HEK293 (cell line): ENCODE measurements around the gene DLG2.

Source experiments
- CTCF ChIA-PET: fragments of 350-600 bp; formaldehyde crosslinking; extraction: SDS; loops from one replicate; lab custom pipeline; 2021; ENCODE audit warnings: antibody characterized with exemption; lab: Yijun Ruan, JAX
- POLR2A ChIA-PET: fragments of 300-600 bp; formaldehyde crosslinking; extraction: SDS; loops from one replicate; lab custom pipeline; 2020; ENCODE audit warnings: antibody characterized with exemption, inconsistent platforms; lab: Yijun Ruan, JAX
- H3K27ac ChIP-seq: fragments of 200-500 bp; sonication (Bioruptor generic); 2 replicates; pipeline ENCODE4 v1.5.1; 2014; ENCODE audit warnings: low read depth, low read length, control low read depth, inconsistent platforms; ENCODE audit errors: extremely low read depth
- H3K36me3 ChIP-seq, 2 experiments: fragments of 200-500 bp in 1 of 2; sonication (Bioruptor generic) in 1 of 2; 1 replicate in 1 of 2; 2 replicates in 1 of 2; pipeline ENCODE4 v1.5.1; 2014 to 2017; ENCODE audit warnings: inconsistent platforms in 2 of 2, low read length in 2 of 2; ENCODE audit not compliant: control insufficient read depth in 2 of 2, insufficient read depth in 1 of 2
- H3K4me1 ChIP-seq: fragments of 200-500 bp; sonication (Bioruptor generic); 2 replicates; pipeline ENCODE4 v1.5.1; 2014; ENCODE audit warnings: mild to moderate bottlenecking, low read length, inconsistent platforms; ENCODE audit not compliant: control insufficient read depth, insufficient read depth
- H3K4me3 ChIP-seq: 2 replicates; pipeline ENCODE4 v1.5.1; 2011; ENCODE audit warnings: low read depth, mild to moderate bottlenecking, control low read depth, low read length, moderate library complexity
- H3K9me3 ChIP-seq: fragments of 200-500 bp; sonication (Bioruptor generic); 2 replicates; pipeline ENCODE4 v1.5.1; 2014; ENCODE audit warnings: low read depth, low read length, inconsistent platforms; ENCODE audit not compliant: control insufficient read depth, insufficient read depth
- HOXA7 ChIP-seq: sonication (generic); formaldehyde crosslinking; IDR thresholded peaks from 2 replicates; pipeline ENCODE4 v1.8.1; 2022; ENCODE audit warnings: missing genetic modification reagents, borderline replicate concordance
- KLF9 ChIP-seq: fragments of 450-650 bp; formaldehyde crosslinking; IDR thresholded peaks from 2 replicates; pipeline ENCODE4 v1.5.1; 2016; ENCODE audit warnings: missing biosample characterization, missing genetic modification characterization, low read depth
- PATZ1 ChIP-seq: fragments of 450-650 bp; formaldehyde crosslinking; IDR thresholded peaks from 2 replicates; pipeline ENCODE4 v1.5.1; 2016; ENCODE audit warnings: missing biosample characterization, missing genetic modification characterization
- PBX3 ChIP-seq: sonication (generic); formaldehyde crosslinking; IDR thresholded peaks from 2 replicates; pipeline ENCODE4 v1.8.1; 2022; ENCODE audit warnings: mild to moderate bottlenecking, moderate library complexity, missing genetic modification reagents
- SALL2 ChIP-seq: fragments of 450-650 bp; formaldehyde crosslinking; IDR thresholded peaks from 2 replicates; pipeline ENCODE4 v1.5.0; 2017; ENCODE audit warnings: missing biosample characterization, mild to moderate bottlenecking, missing genetic modification characterization, borderline replicate concordance
- ZNF10 ChIP-seq: fragments of 450-650 bp; formaldehyde crosslinking; IDR thresholded peaks from 2 replicates; pipeline ENCODE4 v1.5.1; 2017; ENCODE audit warnings: missing biosample characterization, missing genetic modification characterization
- ZNF146 ChIP-seq: fragments of 450-650 bp; formaldehyde crosslinking; IDR thresholded peaks from 2 replicates; pipeline ENCODE4 v1.5.1; 2016; ENCODE audit warnings: missing biosample characterization, missing genetic modification characterization
- ZNF18 ChIP-seq: fragments of 450-650 bp; formaldehyde crosslinking; IDR thresholded peaks from 2 replicates; pipeline ENCODE4 v1.5.1; 2016; ENCODE audit warnings: missing biosample characterization, missing genetic modification characterization
- ZNF221 ChIP-seq: fragments of 450-650 bp; formaldehyde crosslinking; IDR thresholded peaks from 2 replicates; pipeline ENCODE4 v1.5.1; 2017; ENCODE audit warnings: missing biosample characterization, missing genetic modification characterization, borderline replicate concordance
- ZNF223 ChIP-seq: fragments of 450-650 bp; formaldehyde crosslinking; IDR thresholded peaks from 2 replicates; pipeline ENCODE4 v1.5.1; 2016; ENCODE audit warnings: missing biosample characterization, missing genetic modification characterization
- ZNF311 ChIP-seq: fragments of 450-650 bp; formaldehyde crosslinking; IDR thresholded peaks from 2 replicates; pipeline ENCODE4 v1.5.1; 2017; ENCODE audit warnings: missing biosample characterization, missing genetic modification characterization, borderline replicate concordance
- ZNF335 ChIP-seq: fragments of 450-650 bp; formaldehyde crosslinking; conservative IDR thresholded peaks from 2 replicates; pipeline ENCODE4 v1.5.1; 2016; ENCODE audit warnings: missing biosample characterization, missing genetic modification characterization
- ZNF37A ChIP-seq: fragments of 450-650 bp; IDR thresholded peaks from 2 replicates; pipeline ENCODE4 v1.5.1; 2018; ENCODE audit warnings: missing biosample characterization, missing genetic modification characterization
- ZNF488 ChIP-seq: fragments of 450-650 bp; formaldehyde crosslinking; IDR thresholded peaks from 2 replicates; pipeline ENCODE4 v1.5.1; 2016; ENCODE audit warnings: missing biosample characterization, missing genetic modification characterization
- ZNF514 ChIP-seq: fragments of 450-650 bp; formaldehyde crosslinking; IDR thresholded peaks from 2 replicates; pipeline ENCODE4 v1.5.1; 2016; ENCODE audit warnings: missing biosample characterization, missing genetic modification characterization
- ZNF561 ChIP-seq: fragments of 450-650 bp; IDR thresholded peaks from 2 replicates; pipeline ENCODE4 v1.5.1; 2018; ENCODE audit warnings: missing biosample characterization, missing genetic modification characterization, borderline replicate concordance
- ZNF585B ChIP-seq: fragments of 450-650 bp; formaldehyde crosslinking; IDR thresholded peaks from 2 replicates; pipeline ENCODE4 v1.5.1; 2016; ENCODE audit warnings: missing biosample characterization, missing genetic modification characterization
- ZNF658 ChIP-seq: fragments of 450-650 bp; formaldehyde crosslinking; IDR thresholded peaks from 2 replicates; pipeline ENCODE4; 2016; ENCODE audit warnings: missing biosample characterization, missing genetic modification characterization
- ZNF776 ChIP-seq: fragments of 450-650 bp; formaldehyde crosslinking; IDR thresholded peaks from 2 replicates; pipeline ENCODE4 v1.5.0; 2017; ENCODE audit warnings: missing biosample characterization, missing genetic modification characterization, borderline replicate concordance
- ZNF777 ChIP-seq: fragments of 450-650 bp; formaldehyde crosslinking; IDR thresholded peaks from 2 replicates; pipeline ENCODE4 v1.5.1; 2017; ENCODE audit warnings: missing biosample characterization, missing genetic modification characterization, borderline replicate concordance
- ZNF843 ChIP-seq: fragments of 450-650 bp; formaldehyde crosslinking; IDR thresholded peaks from 2 replicates; pipeline ENCODE4 v1.5.1; 2016; ENCODE audit warnings: missing biosample characterization, missing genetic modification characterization
- ZSCAN18 ChIP-seq: fragments of 450-650 bp; formaldehyde crosslinking; IDR thresholded peaks from 2 replicates; pipeline ENCODE4 v1.5.1; 2016; ENCODE audit warnings: missing biosample characterization, missing genetic modification characterization

DLG2 gene

GRCh38 chr11:84130646-84131427 lies 1496.3 kb downstream of the DLG2 start:
- TF ChIP-seq HOXA7 (no peak), SALL2 (tag by site-specific recombination) (no peak), ZNF658 (tag by site-specific recombination) (no peak), ZNF37A (tag by site-specific recombination) (no peak), PBX3 (CRISPR knock-in tag) (no peak), ZNF776 (tag by site-specific recombination) (no peak), ZNF561 (tag by site-specific recombination) (no peak), KLF9 (tag by site-specific recombination) (no peak), ZNF335 (no peak), ZNF221 (tag by site-specific recombination) (no peak), ZNF18 (tag by site-specific recombination) (no peak), ZSCAN18 (tag by site-specific recombination) (no peak)
- H3K9me3 ChIP-seq, result no peaks in the 10 kb centered on the region
- no peak overlapping the region for H3K27ac ChIP-seq
- ChIA-PET CTCF (no interaction called here), POLR2A (no interaction called here)
- no peaks in the 10 kb centered on the region for H3K36me3 ChIP-seq
- H3K4me1 ChIP-seq, result no peaks in the 10 kb centered on the region
- H3K4me3 ChIP-seq, result no peak overlapping the region

- no peak overlapping the region for H3K4me3 ChIP-seq
- POLR2A ChIA-PET, result no interaction called here
- TF ChIP-seq ZNF223 (no peak), ZNF488 (tag by site-specific recombination) (no peak), ZNF10 (tag by site-specific recombination) (no peak), ZNF585B (no peak)
- CTCF ChIA-PET, result no interaction called here
- no peaks in the 10 kb centered on the region for H3K9me3 ChIP-seq
- H3K27ac ChIP-seq, result no peak overlapping the region
- H3K36me3 ChIP-seq, result no peaks in the 10 kb centered on the region
- H3K4me1 ChIP-seq, result no peaks in the 10 kb centered on the region
Observed at GRCh38 chr11:84129961-84130576, 1497.1 kb downstream of the DLG2 start.

- POLR2A ChIA-PET, result no interaction called here
- H3K27ac ChIP-seq, result no peak overlapping the region
- TF ChIP-seq ZNF843 (no peak), PATZ1 (tag by site-specific recombination) (no peak), ZNF311 (tag by site-specific recombination) (no peak), ZNF146 (tag by site-specific recombination) (no peak), ZNF658 (tag by site-specific recombination) (no peak), ZNF514 (tag by site-specific recombination) (no peak), ZNF777 (tag by site-specific recombination) (no peak)
Observed at GRCh38 chr11:84128840-84129239, 1498.3 kb downstream of the DLG2 start.

More at GRCh38 chr11:84128840-84129239, 1498.3 kb downstream of the DLG2 start:
- no peaks in the 10 kb centered on the region for H3K9me3 ChIP-seq
- H3K36me3 ChIP-seq, result no peaks in the 10 kb centered on the region
- CTCF ChIA-PET, result no interaction called here
- no peak overlapping the region for H3K4me3 ChIP-seq
- no peaks in the 10 kb centered on the region for H3K4me1 ChIP-seq
